Measurements from ENCODE around the gene KSR2.

KSR2 gene

DNA sequence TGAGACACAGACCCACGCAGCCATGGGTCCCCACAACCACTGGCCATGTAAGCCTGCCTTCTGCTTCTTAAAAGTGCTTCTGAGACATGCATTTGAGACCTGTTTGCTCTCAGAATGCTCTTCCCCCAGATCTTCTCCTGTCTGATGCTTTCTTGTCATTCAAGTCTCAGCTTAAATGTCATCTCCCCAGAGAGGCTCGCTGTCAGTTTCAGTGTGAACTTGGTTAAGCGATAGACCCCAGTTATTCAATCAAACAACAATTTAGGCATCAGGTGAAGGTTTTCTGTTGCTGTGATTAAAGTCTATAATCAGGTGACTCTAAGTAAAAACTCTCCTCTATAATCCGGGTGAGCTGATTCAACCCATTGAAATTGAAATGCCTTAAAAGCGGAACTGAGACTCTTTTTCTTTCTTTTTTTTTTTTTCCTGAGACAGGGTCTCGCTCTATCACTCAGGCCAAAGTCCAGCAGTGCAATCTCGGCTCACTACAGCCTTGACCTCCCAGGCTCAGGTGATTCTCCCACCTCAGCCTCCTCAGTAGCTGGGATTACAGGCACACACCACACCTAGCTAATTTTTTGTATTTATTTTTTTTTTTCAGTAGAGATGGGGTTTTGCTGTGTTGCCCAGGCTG, 123.4 kb downstream of the KSR2 start:
- no peak overlapping the region for H3K4me3 ChIP-seq
- H3K27ac ChIP-seq = no peak overlapping the region
- no peak for DNase-seq (ENCODE audit: low spot score)
- TF ChIP-seq, protein P1, sequence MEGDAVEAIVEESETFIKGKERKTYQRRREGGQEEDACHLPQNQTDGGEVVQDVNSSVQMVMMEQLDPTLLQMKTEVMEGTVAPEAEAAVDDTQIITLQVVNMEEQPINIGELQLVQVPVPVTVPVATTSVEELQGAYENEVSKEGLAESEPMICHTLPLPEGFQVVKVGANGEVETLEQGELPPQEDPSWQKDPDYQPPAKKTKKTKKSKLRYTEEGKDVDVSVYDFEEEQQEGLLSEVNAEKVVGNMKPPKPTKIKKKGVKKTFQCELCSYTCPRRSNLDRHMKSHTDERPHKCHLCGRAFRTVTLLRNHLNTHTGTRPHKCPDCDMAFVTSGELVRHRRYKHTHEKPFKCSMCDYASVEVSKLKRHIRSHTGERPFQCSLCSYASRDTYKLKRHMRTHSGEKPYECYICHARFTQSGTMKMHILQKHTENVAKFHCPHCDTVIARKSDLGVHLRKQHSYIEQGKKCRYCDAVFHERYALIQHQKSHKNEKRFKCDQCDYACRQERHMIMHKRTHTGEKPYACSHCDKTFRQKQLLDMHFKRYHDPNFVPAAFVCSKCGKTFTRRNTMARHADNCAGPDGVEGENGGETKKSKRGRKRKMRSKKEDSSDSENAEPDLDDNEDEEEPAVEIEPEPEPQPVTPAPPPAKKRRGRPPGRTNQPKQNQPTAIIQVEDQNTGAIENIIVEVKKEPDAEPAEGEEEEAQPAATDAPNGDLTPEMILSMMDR (IDR thresholded peaks at IDR 0.05) = no peak

DNA sequence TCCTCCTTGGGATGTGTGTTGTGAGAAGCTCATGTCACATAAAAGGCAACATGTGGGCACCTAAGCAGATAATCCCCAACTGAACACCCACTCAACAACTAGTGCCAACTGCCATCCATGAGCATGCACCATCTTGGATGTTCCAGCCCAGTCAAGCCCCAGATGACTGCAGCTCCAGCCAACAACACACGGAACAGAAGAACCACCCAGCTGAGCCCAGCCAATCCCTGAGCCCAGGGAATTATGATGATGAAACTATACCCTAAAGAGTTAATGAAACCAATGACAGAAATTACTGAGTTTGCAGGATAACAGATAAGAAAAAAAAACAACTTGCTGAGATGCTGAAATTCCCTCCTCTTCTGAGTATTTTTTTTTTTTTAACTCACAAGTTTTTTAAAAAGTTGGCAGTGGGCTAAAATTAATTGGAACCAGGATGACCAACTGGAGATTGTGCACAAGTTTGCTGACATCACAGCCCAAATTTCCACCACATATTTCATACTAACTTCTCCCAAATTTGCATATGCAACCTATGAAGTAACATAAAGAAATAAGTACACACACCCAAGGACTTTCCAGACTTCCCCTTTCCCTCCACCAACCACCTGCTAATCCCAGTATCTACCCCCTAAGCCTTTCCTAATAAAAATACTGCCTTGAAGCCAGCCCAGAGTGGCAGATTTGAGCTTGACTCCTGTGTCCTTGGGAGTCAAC, 124.5 kb downstream of the KSR2 start:
- Histone ChIP-seq H3K4me3 (no peak overlapping the region), H3K27ac (no peak overlapping the region)
- TF ChIP-seq, protein P1 (IDR thresholded peaks at IDR 0.05) = no peak
- no peak for DNase-seq (ENCODE audit: low spot score)

DNA sequence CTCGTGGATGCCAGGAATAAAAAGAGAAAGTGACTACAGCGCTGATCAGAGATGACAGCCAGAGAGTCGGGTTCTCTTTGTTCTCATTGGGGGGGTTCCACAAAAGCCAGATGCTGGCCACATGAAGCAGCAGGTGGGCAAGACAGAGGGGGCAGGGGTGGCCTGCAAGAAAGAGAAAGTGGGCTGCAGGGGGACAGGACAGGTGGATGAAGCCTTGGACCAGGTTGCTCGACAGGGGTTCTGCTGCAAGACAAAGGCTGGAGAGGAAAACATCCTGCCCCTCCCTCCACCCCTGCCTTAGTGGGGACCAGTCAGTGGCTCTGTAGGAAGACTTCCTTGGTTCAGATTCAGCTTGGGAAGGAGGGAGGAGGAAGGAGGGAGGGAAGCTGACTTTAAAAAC, 126.2 kb downstream of the KSR2 start:
- no peak overlapping the region for H3K4me3 ChIP-seq
- TF ChIP-seq, protein P1 (IDR thresholded peaks at IDR 0.05) = no peak
- DNase-seq (ENCODE audit: low spot score) = no peak
- H3K27ac ChIP-seq = no peak overlapping the region

DNA sequence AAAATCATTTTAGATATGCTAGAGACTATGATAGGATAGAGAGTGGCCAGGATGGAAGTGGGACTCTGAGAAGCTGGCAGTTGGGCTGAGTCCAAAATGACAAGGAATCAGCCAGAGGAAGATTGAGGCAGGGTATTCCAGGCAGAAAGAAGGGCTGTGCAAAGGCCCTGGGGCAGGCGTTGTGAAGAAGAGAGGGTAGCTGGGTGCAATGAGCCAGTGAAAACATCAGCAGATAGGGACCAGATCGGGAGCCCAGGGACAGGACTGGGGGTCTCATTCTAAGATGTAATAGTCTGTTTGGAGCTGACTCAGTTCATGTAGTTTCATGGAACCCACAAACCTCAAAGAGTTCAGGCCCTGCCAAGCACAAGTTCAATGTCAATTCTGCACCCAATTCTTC, 126.6 kb downstream of the KSR2 start:
- TF ChIP-seq, protein P1 (IDR thresholded peaks at IDR 0.05) = no peak
- Histone ChIP-seq H3K4me3 (no peak overlapping the region), H3K27ac (no peak overlapping the region)
- no peak for DNase-seq (ENCODE audit: low spot score)

DNA sequence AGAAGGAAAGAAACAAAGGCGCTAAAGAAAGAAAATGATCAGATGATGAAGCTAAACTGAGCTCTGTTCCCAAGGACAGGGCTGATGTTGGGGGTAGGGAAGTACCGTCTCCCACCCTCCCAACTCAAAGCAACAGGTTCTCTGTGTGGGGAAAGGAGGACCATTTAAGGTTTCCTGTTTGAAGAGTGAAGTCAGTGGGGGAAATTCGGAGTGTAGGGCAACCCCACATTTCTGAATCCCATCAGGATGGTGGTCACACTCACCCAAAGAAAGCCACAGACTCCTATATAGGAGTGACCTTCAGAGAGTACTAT, 131.1 kb downstream of the KSR2 start:
- DNase-seq (ENCODE audit: low spot score) = no peak
- H3K4me3 ChIP-seq = no peak overlapping the region
- no peak overlapping the region for H3K27ac ChIP-seq
- TF ChIP-seq, protein P1 (IDR thresholded peaks at IDR 0.05) = no peak

DNA sequence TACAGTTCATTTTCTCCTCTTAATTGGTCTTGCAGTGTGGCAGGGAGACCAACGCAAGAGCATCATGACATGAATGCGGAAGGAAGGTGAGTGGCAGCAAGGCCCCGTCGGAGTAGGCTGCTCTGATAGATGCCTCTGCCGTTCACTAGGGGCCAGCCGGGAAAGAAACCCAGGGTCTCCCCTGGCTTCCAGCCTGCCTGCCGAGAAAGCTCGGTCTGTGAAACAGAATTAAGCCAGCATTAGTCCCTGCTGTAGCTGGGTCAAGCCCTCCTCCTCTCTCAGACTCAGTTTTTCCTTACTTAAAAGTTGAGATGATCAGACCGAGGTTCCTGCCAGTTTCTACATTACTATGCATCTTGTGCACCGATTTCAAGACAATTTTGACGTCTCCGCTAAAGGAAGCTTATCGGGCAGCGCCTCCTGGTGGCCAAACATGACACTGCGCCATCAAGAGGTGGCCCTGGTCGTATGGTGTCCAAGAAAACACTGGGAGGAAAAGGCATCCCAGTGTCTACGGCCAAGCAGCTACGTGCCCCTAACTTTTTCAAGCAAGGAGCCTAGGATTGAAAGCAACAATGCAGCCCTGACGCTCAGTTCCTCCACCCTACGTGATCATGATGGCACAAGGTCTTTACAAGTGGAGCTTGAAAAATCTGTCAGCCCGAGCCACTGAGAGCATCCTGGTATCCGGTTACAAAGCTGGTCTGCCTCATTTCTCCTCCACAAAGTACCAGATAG, 131.6 kb downstream of the KSR2 start:
- no peak for DNase-seq (ENCODE audit: low spot score)
- no peak overlapping the region for H3K4me3 ChIP-seq
- H3K27ac ChIP-seq = no peak overlapping the region
- TF ChIP-seq, protein P1 (IDR thresholded peaks at IDR 0.05) = peak; percentile 90
